ENCODE measurements around the gene ANKRD12.

ANKRD12 gene

DNA sequence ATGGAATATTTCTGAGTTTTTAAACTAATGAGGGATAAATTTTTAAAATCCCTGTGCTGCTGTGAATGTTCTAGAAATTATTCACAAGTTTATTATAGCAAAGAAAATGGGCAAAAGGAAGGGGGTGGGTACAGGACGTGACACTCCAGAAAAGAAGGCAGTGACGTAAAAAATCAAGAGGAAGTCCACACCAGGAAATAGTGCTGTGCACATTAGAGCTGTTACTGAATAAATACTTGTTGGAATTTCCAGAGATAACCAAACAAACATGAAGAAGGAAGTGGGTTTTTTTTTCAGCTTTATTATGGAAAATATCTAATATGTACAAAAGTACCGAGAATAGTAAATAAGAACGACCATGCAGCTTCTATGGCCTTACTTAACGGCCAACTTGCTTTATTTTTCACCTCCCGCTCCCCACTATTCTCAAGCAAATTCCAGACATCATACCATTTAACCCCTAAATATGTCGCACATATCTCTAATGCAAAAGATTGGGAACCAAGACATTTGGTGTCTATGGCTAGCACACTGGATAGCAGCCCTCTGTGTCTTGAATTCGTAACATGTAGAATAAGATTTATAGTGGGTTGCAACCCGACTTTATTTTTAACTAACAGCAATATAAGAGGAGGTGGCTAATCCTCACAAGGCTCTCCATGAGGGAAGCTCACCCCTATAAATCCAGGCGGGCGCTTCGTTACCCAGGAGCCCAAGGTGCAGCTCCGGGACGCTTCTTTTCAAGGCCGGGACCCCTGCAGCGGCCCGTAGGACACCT lies 34.7 kb upstream of the ANKRD12 start:
- TF ChIP-seq, protein P1, sequence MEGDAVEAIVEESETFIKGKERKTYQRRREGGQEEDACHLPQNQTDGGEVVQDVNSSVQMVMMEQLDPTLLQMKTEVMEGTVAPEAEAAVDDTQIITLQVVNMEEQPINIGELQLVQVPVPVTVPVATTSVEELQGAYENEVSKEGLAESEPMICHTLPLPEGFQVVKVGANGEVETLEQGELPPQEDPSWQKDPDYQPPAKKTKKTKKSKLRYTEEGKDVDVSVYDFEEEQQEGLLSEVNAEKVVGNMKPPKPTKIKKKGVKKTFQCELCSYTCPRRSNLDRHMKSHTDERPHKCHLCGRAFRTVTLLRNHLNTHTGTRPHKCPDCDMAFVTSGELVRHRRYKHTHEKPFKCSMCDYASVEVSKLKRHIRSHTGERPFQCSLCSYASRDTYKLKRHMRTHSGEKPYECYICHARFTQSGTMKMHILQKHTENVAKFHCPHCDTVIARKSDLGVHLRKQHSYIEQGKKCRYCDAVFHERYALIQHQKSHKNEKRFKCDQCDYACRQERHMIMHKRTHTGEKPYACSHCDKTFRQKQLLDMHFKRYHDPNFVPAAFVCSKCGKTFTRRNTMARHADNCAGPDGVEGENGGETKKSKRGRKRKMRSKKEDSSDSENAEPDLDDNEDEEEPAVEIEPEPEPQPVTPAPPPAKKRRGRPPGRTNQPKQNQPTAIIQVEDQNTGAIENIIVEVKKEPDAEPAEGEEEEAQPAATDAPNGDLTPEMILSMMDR (IDR thresholded peaks at IDR 0.05; ENCODE audit: borderline replicate concordance, insufficient read depth, low read depth, low read length): no peak
- H3K4me3 ChIP-seq (ENCODE audit: low read depth, low read length): peak overlapping the region; percentile 62

DNA sequence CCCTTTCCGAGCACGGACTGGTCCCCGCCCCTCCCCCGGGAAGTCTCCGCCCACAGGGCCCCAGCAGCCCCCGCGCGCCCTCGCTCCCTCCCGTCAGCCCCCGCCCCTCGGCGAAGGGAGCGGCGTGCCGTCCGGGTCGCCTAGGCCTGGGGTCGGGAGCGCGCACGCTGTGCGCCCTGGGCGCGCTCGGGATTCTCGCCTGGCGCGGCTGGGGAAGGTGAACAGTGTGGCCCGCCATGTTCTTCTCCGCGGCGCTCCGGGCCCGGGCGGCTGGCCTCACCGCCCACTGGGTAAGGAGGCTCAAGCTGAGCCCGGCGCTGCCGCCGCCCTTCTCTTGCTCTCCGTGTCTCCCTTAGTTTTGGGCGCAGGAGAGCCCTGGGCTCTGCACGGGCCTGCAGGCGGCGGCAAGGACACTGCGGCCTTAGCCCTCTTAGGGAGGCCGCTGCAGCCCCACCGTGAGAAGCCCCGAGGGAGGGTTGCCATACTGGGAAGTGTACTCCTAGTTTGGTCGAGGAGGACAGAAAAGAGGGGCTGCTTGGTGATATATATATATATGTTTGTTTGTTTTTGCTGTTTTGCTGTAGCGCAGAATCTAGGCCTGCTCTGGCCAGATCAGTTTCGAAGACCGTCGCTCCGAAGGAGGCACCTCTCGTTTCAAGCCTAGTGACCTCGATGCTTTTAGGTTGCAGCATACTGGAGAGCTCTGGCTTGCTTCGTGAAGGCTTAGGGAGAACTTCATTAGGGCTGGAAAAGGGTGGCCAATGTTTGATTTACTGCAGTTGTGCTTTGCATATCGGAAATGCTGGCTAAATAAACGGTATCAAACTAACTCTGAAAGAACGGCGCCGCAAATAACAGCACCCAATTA lies 33.8 kb upstream of the ANKRD12 start, which contains the start of gene NDUFV2:
TSS of gene NDUFV2 (plus strand) at position 192 of the 868 bp plus-strand sequence. CDS start at position 237, 45 bp downstream.
- TF ChIP-seq, protein P1 (IDR thresholded peaks at IDR 0.05; ENCODE audit: borderline replicate concordance, insufficient read depth, low read depth, low read length): no peak
- H3K4me3 ChIP-seq (ENCODE audit: low read depth, low read length): peak within 1 kb of the TSS; percentile 62

DNA sequence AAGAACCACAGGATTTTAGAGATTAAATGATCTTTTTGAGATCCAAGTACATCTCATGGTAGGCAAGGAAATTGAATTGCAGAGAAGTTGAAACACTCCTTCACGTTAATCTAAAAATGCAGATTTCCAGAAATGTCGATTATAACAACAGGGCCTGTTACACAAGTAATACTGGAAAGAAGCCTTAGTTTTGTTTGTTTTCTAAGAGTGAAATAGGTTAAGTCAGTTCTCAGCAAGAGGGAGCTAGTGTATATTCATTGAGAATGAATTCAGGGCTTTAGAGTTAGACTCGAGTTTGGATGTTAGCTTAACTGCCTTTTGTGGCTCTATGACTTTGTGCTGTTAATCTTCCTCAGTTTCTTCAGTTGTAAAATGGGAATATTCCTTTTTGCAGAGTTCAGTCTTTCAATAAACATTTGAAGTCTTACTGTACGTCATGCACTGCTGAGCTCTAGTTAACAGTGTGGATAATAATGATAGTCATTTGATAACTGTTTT lies 33.2 kb upstream of the ANKRD12 start:
- peak overlapping the region; percentile 60 for H3K4me3 ChIP-seq (ENCODE audit: low read depth, low read length)
- TF ChIP-seq, protein P1 (IDR thresholded peaks at IDR 0.05; ENCODE audit: borderline replicate concordance, insufficient read depth, low read depth, low read length): no peak

DNA sequence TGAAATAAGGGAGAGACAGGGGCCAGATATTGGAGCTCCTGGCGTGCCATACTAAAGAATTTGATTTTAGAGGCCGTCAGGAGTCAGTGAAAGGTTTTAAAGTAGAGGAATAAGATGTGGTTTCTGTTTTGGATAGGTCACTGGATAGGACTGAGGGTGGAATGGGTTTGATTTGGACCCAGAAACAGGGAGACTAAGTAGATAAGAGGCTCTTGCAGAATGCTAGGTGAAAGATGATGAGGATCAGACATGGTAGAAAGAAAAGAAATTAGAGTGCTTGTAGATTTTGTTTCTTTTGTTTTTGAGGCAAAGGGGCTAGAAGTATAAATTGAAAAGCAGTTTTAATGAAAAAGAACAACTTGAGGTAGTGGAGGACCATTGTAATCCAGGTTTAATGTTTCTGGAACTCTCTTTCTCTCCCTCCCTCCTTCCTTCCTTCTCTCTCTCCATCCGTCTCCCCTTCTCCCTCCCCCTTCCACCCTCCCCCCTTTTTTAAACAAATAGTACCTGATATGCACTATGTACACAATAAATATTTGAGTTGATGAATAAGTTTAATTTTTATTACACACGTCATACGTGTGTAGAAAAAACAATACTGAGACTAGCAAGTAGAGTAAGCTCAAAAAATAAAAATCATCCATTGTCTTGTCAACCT lies 32.2 kb upstream of the ANKRD12 start:
- TF ChIP-seq, protein P1 (IDR thresholded peaks at IDR 0.05; ENCODE audit: borderline replicate concordance, insufficient read depth, low read depth, low read length): no peak
- H3K4me3 ChIP-seq (ENCODE audit: low read depth, low read length): peak overlapping the region; percentile 60

DNA sequence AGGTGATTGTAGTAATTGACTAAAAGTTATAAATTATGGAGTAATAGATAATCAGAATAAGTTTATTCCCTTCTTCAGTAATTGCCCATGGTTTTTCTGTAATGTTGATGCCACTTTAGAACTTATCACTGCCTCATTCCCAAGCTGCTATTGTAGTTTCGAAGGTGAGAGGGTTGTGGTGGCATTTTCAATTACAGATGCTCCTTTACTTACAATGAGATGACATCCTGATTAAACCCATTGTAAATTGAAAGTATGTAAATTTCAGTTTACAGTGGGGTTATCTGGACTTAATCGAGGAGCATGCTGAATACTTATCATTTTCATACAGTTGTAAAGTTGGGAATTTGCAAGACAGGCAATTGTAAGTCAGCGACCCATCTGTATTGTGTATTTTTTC lies 31.2 kb upstream of the ANKRD12 start:
- H3K4me3 ChIP-seq (ENCODE audit: low read depth, low read length): no peak overlapping the region

DNA sequence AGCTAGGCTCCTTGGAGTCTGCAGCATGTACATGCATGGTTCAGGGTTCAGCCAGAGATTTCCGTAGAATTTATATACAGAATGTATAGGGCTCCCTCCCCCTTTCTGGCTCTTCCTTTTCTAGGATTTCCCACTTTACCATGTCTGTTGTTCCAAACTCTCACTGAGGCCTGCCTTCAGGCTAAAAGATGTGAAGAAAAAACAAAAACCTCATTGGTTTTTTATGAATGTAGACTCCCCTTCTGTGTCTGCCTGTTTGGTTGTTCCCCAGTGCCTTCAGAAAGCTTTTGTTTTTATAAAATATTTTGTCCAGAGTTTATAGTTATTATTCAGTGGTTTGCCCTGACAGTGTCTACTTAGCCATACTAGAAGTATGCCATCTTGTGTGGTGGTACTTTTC lies 30.5 kb upstream of the ANKRD12 start:
- TF ChIP-seq, protein P1 (IDR thresholded peaks at IDR 0.05; ENCODE audit: borderline replicate concordance, insufficient read depth, low read depth, low read length): no peak
- no peak overlapping the region for H3K4me3 ChIP-seq (ENCODE audit: low read depth, low read length)

More for the DNA sequence above, 31.2 kb upstream of the ANKRD12 start:
- TF ChIP-seq, protein P1 (IDR thresholded peaks at IDR 0.05; ENCODE audit: borderline replicate concordance, insufficient read depth, low read depth, low read length): no peak
